ENCODE data around the gene GALNT17.

GRCh38 chr7:71385330-71385729 is 253.4 kb downstream of the GALNT17 start:
- TF ChIP-seq YY1 (IDR thresholded peaks at IDR 0.05; ENCODE audit: insufficient read depth, insufficient read length), result no peak
- TF ChIP-seq ZNF274 (IDR thresholded peaks at IDR 0.05; ENCODE audit: low read depth, low read length), result no peak
- no peak for TF ChIP-seq SUZ12 (IDR thresholded peaks at IDR 0.05; ENCODE audit: extremely low read depth, insufficient read depth, insufficient read length)
